ENCODE measurements around the gene PCDHGC3.

- no peak for TF ChIP-seq CTCF (IDR thresholded peaks at IDR 0.05 in 2 of 3, conservative IDR thresholded peaks at IDR 0.05 in 1 of 3; ENCODE audit: insufficient read depth in 2 of 3, low read depth in 1 of 3, low read length in 3 of 3)
- TF ChIP-seq EZH2 (IDR thresholded peaks at IDR 0.05; ENCODE audit: borderline replicate concordance, low read depth, low read length): no peak
- TF ChIP-seq JUN (IDR thresholded peaks at IDR 0.05; ENCODE audit: borderline replicate concordance, low read depth, low read length): no peak
- TF ChIP-seq JUN (CRISPR knock-in tag; IDR thresholded peaks at IDR 0.05; ENCODE audit: borderline replicate concordance): no peak
- TF ChIP-seq ZNF121 (CRISPR knock-in tag; conservative IDR thresholded peaks at IDR 0.05): no peak
- no peak for TF ChIP-seq SLC30A9 (CRISPR knock-in tag; IDR thresholded peaks at IDR 0.05)
- no peak for TF ChIP-seq REST (IDR thresholded peaks at IDR 0.05; ENCODE audit: borderline replicate concordance)
- no peak for TF ChIP-seq REST (CRISPR knock-in tag; IDR thresholded peaks at IDR 0.05; ENCODE audit: low read depth)
- no peak for TF ChIP-seq PHF20 (IDR thresholded peaks at IDR 0.05; ENCODE audit: partially characterized antibody)
- no peak for TF ChIP-seq CREM (IDR thresholded peaks at IDR 0.05; ENCODE audit: low read depth)
- TF ChIP-seq POLR2B (IDR thresholded peaks at IDR 0.05; ENCODE audit: low read depth, partially characterized antibody): no peak
- no peak for TF ChIP-seq ZNF785 (CRISPR knock-in tag; IDR thresholded peaks at IDR 0.05)
- no peak for TF ChIP-seq POLR2AphosphoS2 (IDR thresholded peaks at IDR 0.05; ENCODE audit: low read length)
These were observed 14.1 kb downstream of the PCDHGC3 start for GRCh38 chr5:141489841-141490240.
